Testis (tissue), 3 donors: ENCODE measurements around the gene EXD3. TPM values are rescaled to one million over a fixed set of nuclear protein-coding genes. Genes with fewer than 3 reads are reported as not detected.

Experiments
- DNase-seq: peaks from one replicate; pipeline ENCODE4 v3.0.0-alpha.2; 2019
- H3K27ac ChIP-seq, 2 donors: fragments of 200-600 bp; sonication (generic); one replicate each; pipeline ENCODE4 v1.5.1; 2019
- H3K27me3 ChIP-seq: fragments of 200-600 bp; sonication (generic); one replicate; pipeline ENCODE4 v1.5.1; 2019
- H3K36me3 ChIP-seq: fragments of 200-600 bp; sonication (generic); one replicate; pipeline ENCODE4 v1.5.1; 2017; ENCODE audit warnings: low read depth; ENCODE audit errors: missing control alignments
- H3K4me1 ChIP-seq: fragments of 200-600 bp; sonication (generic); one replicate; pipeline ENCODE4 v1.5.1; 2019
- H3K4me3 ChIP-seq, 2 donors: fragments of 200-600 bp; sonication (generic); one replicate each; pipeline ENCODE4 v1.5.1; 2017 to 2019
- H3K9me3 ChIP-seq: fragments of 200-600 bp; sonication (generic); one replicate; pipeline ENCODE4 v1.5.1; 2017
- POLR2A ChIP-seq: fragments of 450-650 bp; IDR thresholded peaks from one replicate; pipeline ENCODE4 v1.6.1; 2017; ENCODE audit warnings: antibody characterized with exemption, mild to moderate bottlenecking, moderate library complexity
- WGBS, 2 donors: methylation state at CpG; one replicate each; pipeline ENCODE4 v1.1.5; 2018; 5-methylcytosine and 5-hydroxymethylcytosine counted together
- intact Hi-C: fragments of 100-400 bp; cut with DNase I; formaldehyde crosslinking; loops from one replicate; pipeline ENCODE4 v1.15.1; 2023; ENCODE audit warnings: low total_unique reads
- polyA plus RNA-seq: library from polyadenylated mRNA; stranded (reverse); fragments of 350-450 nt; fragmentation: Illumina TruSeq; extraction: RNeasy Lipid Tissue Mini Kit (QIAGEN cat#74804); gene quantifications from one replicate; pipeline ENCODE4 v1.2.3, GENCODE V29; 2014; ENCODE audit warnings: low read depth, low replicate concordance; ENCODE audit not compliant: insufficient read depth
- total RNA-seq, 2 donors: library from RNA; depleted of rRNA; stranded (reverse); fragments of >200 nt; gene quantifications; one replicate each; pipeline ENCODE4 v1.2.3, GENCODE V29; 2016
- TF ChIP-seq, protein P1 (sequence below), 3 experiments: fragments of 450-650 bp in 2 of 3; fragments of 200-600 bp in 1 of 3; sonication (generic) in 1 of 3; IDR thresholded peaks; one replicate each; pipeline ENCODE4 v1.5.1; 2016 to 2019; ENCODE audit warnings: antibody characterized with exemption in 3 of 3, mild to moderate bottlenecking in 2 of 3, moderate library complexity in 1 of 3

Gene EXD3
- total and polyA plus RNA-seq, 3 donors from 2014 or later, result 8.9 to 24.5 (median 15.5) TPM

DNA sequence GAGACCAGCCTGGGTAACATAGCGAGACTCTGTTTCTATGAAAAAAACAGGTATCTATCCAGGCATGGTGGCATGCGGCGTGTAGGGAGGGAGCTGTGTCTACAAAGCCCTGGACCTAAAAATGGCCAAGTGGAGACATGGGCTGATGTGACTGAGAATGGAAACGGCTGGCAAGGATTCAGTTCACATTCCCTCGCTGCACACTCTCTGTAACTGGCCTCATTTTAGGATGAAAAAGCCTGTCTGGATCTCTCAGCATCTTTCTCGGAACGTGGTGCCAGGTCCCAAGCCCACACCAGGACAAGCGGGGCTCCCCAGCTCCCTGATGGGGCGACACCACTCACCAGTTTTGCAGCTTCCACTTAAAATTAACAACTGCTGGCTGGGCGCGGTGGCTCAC, 13.4 kb downstream of the EXD3 start:
- H3K27me3 ChIP-seq, result no peaks in the 10 kb centered on the region
- TF ChIP-seq, protein P1, sequence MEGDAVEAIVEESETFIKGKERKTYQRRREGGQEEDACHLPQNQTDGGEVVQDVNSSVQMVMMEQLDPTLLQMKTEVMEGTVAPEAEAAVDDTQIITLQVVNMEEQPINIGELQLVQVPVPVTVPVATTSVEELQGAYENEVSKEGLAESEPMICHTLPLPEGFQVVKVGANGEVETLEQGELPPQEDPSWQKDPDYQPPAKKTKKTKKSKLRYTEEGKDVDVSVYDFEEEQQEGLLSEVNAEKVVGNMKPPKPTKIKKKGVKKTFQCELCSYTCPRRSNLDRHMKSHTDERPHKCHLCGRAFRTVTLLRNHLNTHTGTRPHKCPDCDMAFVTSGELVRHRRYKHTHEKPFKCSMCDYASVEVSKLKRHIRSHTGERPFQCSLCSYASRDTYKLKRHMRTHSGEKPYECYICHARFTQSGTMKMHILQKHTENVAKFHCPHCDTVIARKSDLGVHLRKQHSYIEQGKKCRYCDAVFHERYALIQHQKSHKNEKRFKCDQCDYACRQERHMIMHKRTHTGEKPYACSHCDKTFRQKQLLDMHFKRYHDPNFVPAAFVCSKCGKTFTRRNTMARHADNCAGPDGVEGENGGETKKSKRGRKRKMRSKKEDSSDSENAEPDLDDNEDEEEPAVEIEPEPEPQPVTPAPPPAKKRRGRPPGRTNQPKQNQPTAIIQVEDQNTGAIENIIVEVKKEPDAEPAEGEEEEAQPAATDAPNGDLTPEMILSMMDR (IDR thresholded peaks at IDR 0.05), result no peak
- TF ChIP-seq POLR2A, result no peak
- H3K9me3 ChIP-seq, result no peaks in the 10 kb centered on the region
- H3K36me3 ChIP-seq, result no peaks in the 10 kb centered on the region
- intact Hi-C loops, result loop anchor here (10.0 kb wide), 1 partner anchor 95 kb away; no protein-coding TSS in a partner anchor
- H3K4me3 ChIP-seq, result no peak overlapping the region
- 67 to 79% methylated on average over 11 of the region's 11 CpGs for WGBS, 2 donors
- no peak for DNase-seq
- peak overlapping the region; percentile 9 to 17 for H3K27ac ChIP-seq
- H3K4me1 ChIP-seq, result peaks cover 38% of the 10 kb centered on the region

DNA sequence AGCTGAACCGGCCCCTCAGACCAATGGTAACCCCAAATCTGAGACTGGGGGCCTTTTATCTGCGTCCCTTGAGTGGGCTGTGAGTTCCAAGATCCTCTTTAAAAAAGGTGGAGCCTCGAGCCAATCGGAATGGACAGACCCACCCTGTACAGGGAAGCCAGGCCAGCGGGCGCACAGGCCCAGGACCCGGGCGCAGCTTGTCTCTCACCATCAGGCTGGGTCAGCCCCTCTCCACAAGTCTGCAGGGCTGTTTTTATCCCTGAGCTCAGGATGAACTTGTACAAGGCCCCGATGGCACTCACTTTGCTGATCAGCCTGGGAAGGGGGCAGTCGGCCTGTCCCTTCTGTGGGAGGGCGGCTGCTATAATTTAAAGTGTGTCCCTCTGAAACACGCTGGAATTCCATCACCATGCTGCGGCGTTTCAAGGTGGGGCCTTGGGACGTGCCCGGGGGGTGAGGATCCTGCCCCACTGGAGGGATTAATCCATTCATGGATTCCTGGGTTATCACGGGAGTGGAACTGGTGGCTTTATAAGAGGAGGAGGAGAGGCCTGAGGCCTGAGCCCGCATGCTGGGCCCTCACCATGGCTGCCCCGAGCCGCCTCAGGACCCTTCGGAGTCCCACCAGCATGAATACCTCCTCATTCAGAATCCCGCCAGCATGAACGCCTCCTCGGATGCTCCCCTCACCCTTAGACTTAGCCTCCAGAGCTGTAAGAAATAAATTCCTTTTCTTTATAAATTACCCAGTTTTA, 14.1 kb downstream of the EXD3 start:
- Histone ChIP-seq H3K4me1 (peaks cover 38% of the 10 kb centered on the region), H3K27me3 (no peaks in the 10 kb centered on the region), H3K4me3 (no peak overlapping the region), H3K9me3 (no peaks in the 10 kb centered on the region), H3K27ac (peak overlapping the region; percentile 9 to 84), H3K36me3 (no peaks in the 10 kb centered on the region)
- TF ChIP-seq, protein P1 (IDR thresholded peaks at IDR 0.05), result no peak
- TF ChIP-seq POLR2A, result no peak
- intact Hi-C loops, result loop anchor here (10.0 kb wide), 1 partner anchor 94 kb away; no protein-coding TSS in a partner anchor
- 86 to 87% methylated on average over 16 to 24 of the region's 24 CpGs for WGBS, 2 donors
- DNase-seq, result no peak

DNA sequence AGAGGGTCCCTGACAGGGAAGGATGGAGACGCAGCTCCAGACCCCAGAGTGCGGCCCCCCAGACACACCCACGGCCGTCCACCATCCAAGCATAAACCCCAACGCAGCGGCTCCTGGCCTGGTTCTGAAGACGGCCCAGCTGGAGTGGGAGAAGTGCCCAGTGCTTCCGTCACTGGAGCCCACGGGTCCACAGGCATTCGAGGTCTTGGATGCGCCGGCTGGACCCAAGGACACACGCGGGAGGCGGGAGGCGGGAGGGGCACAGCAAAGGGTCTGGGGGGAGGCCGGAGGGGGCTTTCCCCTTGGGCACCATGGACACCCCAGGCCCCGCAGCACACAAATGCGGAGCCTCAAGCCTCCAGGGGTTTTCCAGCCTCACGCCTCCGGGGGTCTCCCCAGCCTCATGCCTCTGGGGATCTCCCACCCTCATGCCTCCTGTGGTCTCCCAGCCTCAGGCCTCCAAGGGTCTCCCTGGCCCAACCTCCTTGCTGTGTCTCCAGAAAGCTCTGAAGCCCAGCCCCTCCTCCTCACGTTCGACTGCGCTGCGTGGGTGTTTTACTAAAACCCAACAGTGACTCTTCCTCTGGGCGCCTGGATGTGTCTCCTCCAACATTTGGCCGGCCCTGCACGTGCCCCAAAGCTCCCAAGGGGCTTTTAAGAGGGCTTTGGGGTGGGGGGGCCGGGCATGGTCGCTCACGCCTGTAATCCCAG, 15.2 kb downstream of the EXD3 start:
- H3K4me3 ChIP-seq, result peak overlapping the region; percentile 34 to 45
- WGBS, 2 donors, result 3 to 15% methylated on average over 6 to 30 of the region's 31 CpGs

DNA sequence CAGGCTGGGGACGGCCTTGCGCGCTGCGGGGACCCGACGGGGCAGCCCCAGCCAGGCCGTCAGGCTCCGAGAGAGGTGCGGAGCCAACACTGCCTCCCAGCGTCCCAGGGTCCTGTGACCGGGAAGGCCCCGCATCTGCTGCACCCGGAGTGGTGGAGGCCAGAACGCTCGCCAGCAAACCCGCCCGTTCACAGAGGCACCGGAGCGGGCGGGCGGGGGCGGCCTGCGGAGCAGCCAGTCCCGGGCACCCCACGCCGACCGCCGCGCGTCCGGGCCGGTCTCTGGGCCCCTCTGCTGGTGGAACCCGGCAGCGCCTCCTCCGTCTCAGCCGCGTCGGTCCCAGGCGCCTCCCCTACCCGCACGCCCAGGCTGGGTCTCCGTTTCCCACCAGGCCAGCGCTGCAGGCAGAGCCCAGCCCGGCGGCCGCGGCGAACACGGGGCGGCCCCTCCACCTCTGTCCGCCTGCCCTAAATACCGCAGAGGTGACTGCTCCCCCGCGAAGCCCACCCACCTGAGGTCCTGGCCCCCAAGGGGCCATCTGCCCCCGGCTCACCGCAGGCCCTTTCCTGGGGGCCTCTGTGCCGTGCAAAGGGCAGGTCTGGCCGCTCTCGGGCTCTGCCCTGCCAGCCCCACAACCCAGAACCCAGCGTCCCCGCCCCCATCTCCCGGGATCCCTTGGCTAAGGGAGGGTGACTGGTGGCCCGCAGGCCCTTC, 15.9 kb downstream of the EXD3 start:
- peak overlapping the region; percentile 84 for H3K27ac ChIP-seq

More for the DNA sequence above, 15.2 kb downstream of the EXD3 start:
- intact Hi-C loops, result loop anchor here (10.0 kb wide), 1 partner anchor 93 kb away; no protein-coding TSS in a partner anchor
- Histone ChIP-seq H3K27me3 (no peaks in the 10 kb centered on the region), H3K9me3 (no peaks in the 10 kb centered on the region), H3K27ac (peak overlapping the region; percentile 84), H3K36me3 (no peaks in the 10 kb centered on the region), H3K4me1 (peaks cover 38% of the 10 kb centered on the region)
- peak; percentile 81 for DNase-seq
- TF ChIP-seq, protein P1 (IDR thresholded peaks at IDR 0.05), result no peak
- TF ChIP-seq POLR2A, result no peak

More for the DNA sequence above, 15.9 kb downstream of the EXD3 start:
- TF ChIP-seq, protein P1 (IDR thresholded peaks at IDR 0.05), result peak; percentile 72 to 83 (median 77)
- no peak for TF ChIP-seq POLR2A
- Histone ChIP-seq H3K9me3 (no peaks in the 10 kb centered on the region), H3K4me1 (peaks cover 35% of the 10 kb centered on the region), H3K36me3 (no peaks in the 10 kb centered on the region), H3K4me3 (peak overlapping the region; percentile 34 to 45), H3K27me3 (no peaks in the 10 kb centered on the region)
- intact Hi-C loops, result loop anchor here (10.0 kb wide), 1 partner anchor 92 kb away; no protein-coding TSS in a partner anchor
- peak; percentile 68 for DNase-seq
- 0 to 2% methylated on average over 3 to 41 of the region's 63 CpGs for WGBS, 2 donors
